ENCODE data around the gene SENP2.

DNA sequence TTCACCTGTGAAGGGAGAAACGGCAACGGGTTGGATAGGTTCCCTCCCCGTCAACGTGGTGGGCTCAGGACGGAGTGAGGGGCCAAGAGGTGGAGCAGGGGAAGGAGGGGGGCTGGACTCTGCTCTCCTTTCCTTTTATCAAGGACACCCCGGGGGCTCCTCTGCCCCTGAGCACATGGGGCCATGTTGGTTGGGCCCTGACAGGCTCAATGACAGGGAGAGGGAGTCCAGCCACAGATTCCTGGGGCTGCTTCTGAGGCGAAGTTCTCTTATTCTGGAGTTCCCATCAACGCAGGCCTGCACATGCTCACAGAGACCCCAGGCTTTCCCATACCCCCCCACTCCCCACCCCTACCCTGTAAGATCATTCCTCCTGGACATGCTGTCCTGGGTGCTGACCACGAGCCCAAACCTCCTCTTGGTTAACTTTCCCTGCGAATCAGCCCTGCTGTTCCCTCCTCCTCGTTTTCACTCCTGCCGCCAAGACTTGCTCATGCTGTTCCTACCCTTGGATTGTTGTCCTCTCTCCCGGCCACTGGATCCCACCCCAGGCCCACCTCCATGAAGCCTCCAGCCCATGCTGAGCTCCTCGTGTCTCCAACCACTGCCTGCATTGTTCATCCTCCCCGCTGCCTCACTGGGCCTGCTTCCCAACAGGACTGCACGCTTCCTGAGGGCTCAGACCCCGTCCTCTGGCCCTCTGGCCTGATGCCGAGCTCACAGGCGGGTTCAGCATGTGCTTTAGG is 61.2 kb downstream of the SENP2 start:
- no peak for TF ChIP-seq CTCF (conservative IDR thresholded peaks at IDR 0.05 in 1 of 2, IDR thresholded peaks at IDR 0.05 in 1 of 2; ENCODE audit: extremely low read depth in 1 of 2, insufficient read depth in 1 of 2, low read depth in 1 of 2, low read length in 2 of 2)
- TF ChIP-seq EZH2 (IDR thresholded peaks at IDR 0.05; ENCODE audit: borderline replicate concordance, low read length) = no peak

Measured in mammary epithelial cell (primary cell).